HCT116 (cell line): ENCODE results near the gene NCKAP5. TPM values are rescaled to one million over a fixed set of nuclear protein-coding genes. Genes with fewer than 3 reads are reported as not detected.

Experiments
- ATAC-seq: fragments of 200-7000 bp; cut with Tn5 transposase; 2 replicates; pipeline ENCODE4 v1.9.1; 2020; ENCODE audit warnings: mild to moderate bottlenecking, moderate library complexity
- BruUV-seq: library from RNA; stranded (reverse); fragments of 400-500 nt; replicated peaks from 2 replicates; lab custom pipeline; 2021; lab: Mats Ljungman, UMichigan
- CTCF ChIA-PET: fragments of 300-600 bp; sonication (Branson Sonifier 250); formaldehyde crosslinking; loops from one replicate; lab custom pipeline; 2021; ENCODE audit warnings: antibody characterized with exemption; lab: Charles Lee
- POLR2A ChIA-PET: fragments of 300-600, 350-600 bp; sonication (Branson Sonifier 250); formaldehyde crosslinking; loops from one replicate; lab custom pipeline; 2021; ENCODE audit warnings: antibody characterized with exemption; lab: Charles Lee
- RAD21 ChIA-PET, 2 experiments: fragments of 300-600 bp; sonication (Branson Sonifier 250); formaldehyde crosslinking; loops; one replicate each; lab custom pipeline; 2023; ENCODE audit warnings: low total read pairs in 2 of 2; ENCODE audit not compliant: uncharacterized antibody in 2 of 2, unreplicated experiment in 2 of 2, low non-redundant PET in 1 of 2; lab: Charles Lee
- DNase-seq: peaks from one replicate; pipeline ENCODE4 v3.0.0-alpha.2; 2010; ENCODE audit warnings: low read depth, low spot score
- H2AFZ ChIP-seq: fragments of 200-600 bp; shearing (Covaris generic), sonication (generic); 2 replicates; pipeline ENCODE4 v1.6.1; 2017; ENCODE audit warnings: low read depth, mixed run types, mixed read lengths, antibody characterized with exemption, low read length; ENCODE audit not compliant: poor library complexity, severe bottlenecking
- H3K27ac ChIP-seq: 2 replicates; pipeline ENCODE4 v1.5.1; 2012; ENCODE audit warnings: low read depth, low read length
- H3K27me3 ChIP-seq: fragments of 200-600 bp; sonication (generic); 2 replicates; pipeline ENCODE4 v1.6.1; 2016; ENCODE audit warnings: mixed run types, low read length, mixed read lengths; ENCODE audit not compliant: insufficient read depth
- H3K36me3 ChIP-seq, 2 experiments: fragments of 200-500 bp in 1 of 2; fragments of 200-600 bp in 1 of 2; sonication (Bioruptor generic) in 1 of 2; sonication (generic) in 1 of 2; 2 replicates each; pipeline versions ENCODE4 v1.5.1 to v1.6.1; 2014 to 2016; ENCODE audit warnings: low read length in 2 of 2, inconsistent platforms in 1 of 2, mixed read lengths in 1 of 2, mixed run types in 1 of 2; ENCODE audit not compliant: insufficient read depth in 2 of 2, control insufficient read depth in 1 of 2
- H3K4me1 ChIP-seq, 2 experiments: fragments of 200-600 bp in 1 of 2; sonication (generic) in 1 of 2; 2 replicates each; pipeline versions ENCODE4 v1.5.1 to v1.6.1; 2012 to 2017; ENCODE audit warnings: low read length in 2 of 2, inconsistent platforms in 1 of 2, mild to moderate bottlenecking in 1 of 2, mixed read lengths in 1 of 2, mixed run types in 1 of 2, moderate library complexity in 1 of 2; ENCODE audit not compliant: insufficient read depth in 2 of 2, control insufficient read depth in 1 of 2
- H3K4me2 ChIP-seq: fragments of 200-600 bp; sonication (generic); 2 replicates; pipeline ENCODE4 v1.6.1; 2017; ENCODE audit warnings: mixed run types, low read length, mixed read lengths
- H3K4me3 ChIP-seq, 2 experiments: fragments of 200-600 bp in 1 of 2; sonication (generic) in 1 of 2; replicated peaks in 1 of 2; 2 replicates each; pipeline ENCODE4 v1.5.1; 2011 to 2016; ENCODE audit warnings: low read length in 2 of 2, control low read depth in 1 of 2, low read depth in 1 of 2, mild to moderate bottlenecking in 1 of 2, mixed read lengths in 1 of 2, mixed run types in 1 of 2
- H3K79me2 ChIP-seq: fragments of 200-600 bp; sonication (generic); 2 replicates; pipeline ENCODE4 v1.6.1; 2017; ENCODE audit warnings: mild to moderate bottlenecking, mixed run types, low read length, moderate library complexity, mixed read lengths; ENCODE audit not compliant: insufficient read depth
- H3K9ac ChIP-seq: fragments of 200-600 bp; sonication (generic); 2 replicates; pipeline ENCODE4 v1.6.1; 2016; ENCODE audit warnings: low read length, mixed read lengths
- H3K9me2 ChIP-seq: fragments of 200-600 bp; sonication (generic), shearing (Covaris generic); 2 replicates; pipeline ENCODE4 v1.6.1; 2017; ENCODE audit warnings: mixed run types, mild to moderate bottlenecking, moderate library complexity; ENCODE audit not compliant: insufficient read depth
- H3K9me3 ChIP-seq, 2 experiments: fragments of 200-500 bp in 1 of 2; fragments of 200-600 bp in 1 of 2; sonication (Bioruptor generic) in 1 of 2; sonication (generic) in 1 of 2; 2 replicates each; pipeline ENCODE4 v1.6.1; 2014 to 2017; ENCODE audit warnings: low read length in 2 of 2, mixed read lengths in 2 of 2, inconsistent platforms in 1 of 2, low read depth in 1 of 2, mild to moderate bottlenecking in 1 of 2, mixed run types in 1 of 2, moderate library complexity in 1 of 2; ENCODE audit not compliant: control insufficient read depth in 1 of 2, insufficient read depth in 1 of 2
- H4K20me1 ChIP-seq: fragments of 200-600 bp; sonication (generic), shearing (Covaris generic); 2 replicates; pipeline ENCODE4 v1.6.1; 2017; ENCODE audit warnings: mixed run types, mild to moderate bottlenecking, moderate library complexity; ENCODE audit not compliant: insufficient read depth
- CBX3 ChIP-seq: IDR thresholded peaks from 2 replicates; pipeline ENCODE4 v1.6.1; 2012; ENCODE audit warnings: low read depth
- CEBPB ChIP-seq: IDR thresholded peaks from 2 replicates; pipeline ENCODE4 v1.6.1; 2012; ENCODE audit warnings: low read depth
- EGR1 ChIP-seq: IDR thresholded peaks from 2 replicates; pipeline ENCODE4 v1.6.1; 2012; ENCODE audit warnings: low read depth
- EZH2 ChIP-seq: fragments of 200-600 bp; sonication (generic); IDR thresholded peaks from 2 replicates; pipeline ENCODE4 v1.6.1; 2017; ENCODE audit warnings: antibody characterized with exemption, mixed run types
- EZH2phosphoT487 ChIP-seq: fragments of 200-600 bp; IDR thresholded peaks from 2 replicates; pipeline ENCODE4 v1.6.1; 2018; ENCODE audit warnings: antibody characterized with exemption, borderline replicate concordance
- JUND ChIP-seq: IDR thresholded peaks from 2 replicates; pipeline ENCODE4 v1.6.1; 2012
- REST ChIP-seq: IDR thresholded peaks from 2 replicates; pipeline ENCODE4 v1.6.1; 2012; ENCODE audit warnings: low read depth
- SIN3A ChIP-seq: IDR thresholded peaks from 2 replicates; pipeline ENCODE4 v1.6.1; 2012; ENCODE audit warnings: low read depth
- SP1 ChIP-seq: IDR thresholded peaks from 2 replicates; pipeline ENCODE4 v1.6.1; 2012; ENCODE audit warnings: low read depth
- TCF7L2 ChIP-seq: IDR thresholded peaks from 2 replicates; pipeline ENCODE4 v1.7.0; 2011; ENCODE audit warnings: borderline replicate concordance, inconsistent platforms; ENCODE audit not compliant: insufficient read depth, insufficient read length; ENCODE audit errors: extremely low read depth
- YY1 ChIP-seq: IDR thresholded peaks from 2 replicates; pipeline ENCODE4 v1.6.1; 2011; ENCODE audit warnings: low read length, low read depth, moderate library complexity, mild to moderate bottlenecking; ENCODE audit not compliant: insufficient replicate concordance; ENCODE audit errors: extremely low read depth
- ZNF274 ChIP-seq: fragments of 200-500 bp; sonication (Bioruptor generic); IDR thresholded peaks from 2 replicates; pipeline ENCODE4 v1.6.1; 2014; ENCODE audit warnings: mild to moderate bottlenecking, low read depth, low read length, inconsistent platforms
- intact Hi-C: fragments of 100-400 bp; cut with micrococcal nuclease; formaldehyde crosslinking; loops from 2 replicates; pipeline ENCODE4 v1.10.0; 2022
- total RNA-seq: library from RNA; stranded (reverse); gene quantifications from one replicate; pipeline ENCODE4 v1.2.1, GENCODE V29; 2021; ENCODE audit not compliant: unreplicated experiment
- TF ChIP-seq, protein P1 (sequence below): IDR thresholded peaks from 2 replicates; pipeline ENCODE4 v1.6.1; 2011; ENCODE audit warnings: mild to moderate bottlenecking, low read length, moderate library complexity; ENCODE audit not compliant: insufficient replicate concordance; ENCODE audit errors: extremely low read depth
- TF ChIP-seq, protein P2 (sequence below): IDR thresholded peaks from 2 replicates; pipeline ENCODE4 v1.6.1; 2012
- TF ChIP-seq, protein P3 (sequence below): IDR thresholded peaks from 2 replicates; pipeline ENCODE4 v1.6.1; 2012

Gene NCKAP5
- total RNA-seq, 1 experiment from 2014 or later = 0.30 TPM

DNA sequence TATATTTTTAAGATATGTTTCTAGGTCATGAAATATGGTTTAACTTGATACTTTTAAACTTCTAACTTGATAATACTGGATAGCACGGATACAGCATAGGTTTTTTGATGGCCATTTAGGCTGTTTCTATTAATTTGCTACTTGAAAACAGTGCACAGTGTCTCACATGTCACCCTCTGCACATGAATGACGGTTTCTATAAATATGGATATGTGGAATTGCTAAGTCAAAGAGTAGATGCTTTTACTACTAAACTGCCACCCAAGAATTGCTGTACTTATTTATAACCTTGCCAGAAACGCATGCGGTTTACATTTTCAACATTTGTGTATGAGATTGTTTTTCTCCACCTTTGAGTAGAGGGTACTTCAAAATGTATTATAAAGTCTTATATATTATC is 723.7 kb downstream of the NCKAP5 start:
- RAD21 ChIA-PET = no interaction called here
- Histone ChIP-seq H3K9me3 (no peaks in the 10 kb centered on the region), H3K9me2 (no peaks in the 10 kb centered on the region), H4K20me1 (no peaks in the 10 kb centered on the region), H3K4me3 (no peak overlapping the region), H3K9ac (no peak overlapping the region), H3K4me2 (no peak overlapping the region), H2AFZ (no peak overlapping the region), H3K79me2 (no peaks in the 10 kb centered on the region), H3K36me3 (no peaks in the 10 kb centered on the region), H3K27me3 (peaks cover 13% of the 10 kb centered on the region), H3K4me1 (no peaks in the 10 kb centered on the region), H3K27ac (no peak overlapping the region)
- TF ChIP-seq YY1 (no peak), CEBPB (no peak), EZH2 (no peak), SP1 (no peak), JUND (no peak), REST (no peak), TCF7L2 (no peak), CBX3 (no peak), EZH2phosphoT487 (no peak), EGR1 (no peak), ZNF274 (no peak), SIN3A (no peak)
- TF ChIP-seq, protein P1, sequence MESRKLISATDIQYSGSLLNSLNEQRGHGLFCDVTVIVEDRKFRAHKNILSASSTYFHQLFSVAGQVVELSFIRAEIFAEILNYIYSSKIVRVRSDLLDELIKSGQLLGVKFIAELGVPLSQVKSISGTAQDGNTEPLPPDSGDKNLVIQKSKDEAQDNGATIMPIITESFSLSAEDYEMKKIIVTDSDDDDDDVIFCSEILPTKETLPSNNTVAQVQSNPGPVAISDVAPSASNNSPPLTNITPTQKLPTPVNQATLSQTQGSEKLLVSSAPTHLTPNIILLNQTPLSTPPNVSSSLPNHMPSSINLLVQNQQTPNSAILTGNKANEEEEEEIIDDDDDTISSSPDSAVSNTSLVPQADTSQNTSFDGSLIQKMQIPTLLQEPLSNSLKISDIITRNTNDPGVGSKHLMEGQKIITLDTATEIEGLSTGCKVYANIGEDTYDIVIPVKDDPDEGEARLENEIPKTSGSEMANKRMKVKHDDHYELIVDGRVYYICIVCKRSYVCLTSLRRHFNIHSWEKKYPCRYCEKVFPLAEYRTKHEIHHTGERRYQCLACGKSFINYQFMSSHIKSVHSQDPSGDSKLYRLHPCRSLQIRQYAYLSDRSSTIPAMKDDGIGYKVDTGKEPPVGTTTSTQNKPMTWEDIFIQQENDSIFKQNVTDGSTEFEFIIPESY = no peak
- TF ChIP-seq, protein P2, sequence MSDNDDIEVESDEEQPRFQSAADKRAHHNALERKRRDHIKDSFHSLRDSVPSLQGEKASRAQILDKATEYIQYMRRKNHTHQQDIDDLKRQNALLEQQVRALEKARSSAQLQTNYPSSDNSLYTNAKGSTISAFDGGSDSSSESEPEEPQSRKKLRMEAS = no peak
- TF ChIP-seq, protein P3, sequence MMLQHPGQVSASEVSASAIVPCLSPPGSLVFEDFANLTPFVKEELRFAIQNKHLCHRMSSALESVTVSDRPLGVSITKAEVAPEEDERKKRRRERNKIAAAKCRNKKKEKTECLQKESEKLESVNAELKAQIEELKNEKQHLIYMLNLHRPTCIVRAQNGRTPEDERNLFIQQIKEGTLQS = no peak
- intact Hi-C loops = no loop called here
- POLR2A ChIA-PET = no interaction called here
- ATAC-seq (no peak), DNase-seq (no peak)
- no TSS peak for BruUV-seq
- CTCF ChIA-PET = no interaction called here
